Upper lobe of right lung (tissue), 1 donor: Measurements from ENCODE around the gene UNC5A. TPM values are rescaled to one million over a fixed set of nuclear protein-coding genes. Genes with fewer than 3 reads are reported as not detected.

Experiments used
- ATAC-seq: fragments of 200-7000 bp; cut with Tn5 transposase; one replicate; pipeline ENCODE4 v1.9.1; 2020; ENCODE audit warnings: mild to moderate bottlenecking, moderate library complexity
- DNase-seq: peaks from one replicate; pipeline ENCODE4 v3.0.0-alpha.2; 2020
- H3K27ac ChIP-seq: fragments of 200-600 bp; one replicate; pipeline ENCODE4 v1.8.0; 2022
- H3K27me3 ChIP-seq: fragments of 200-600 bp; one replicate; pipeline ENCODE4 v1.8.0; 2022; ENCODE audit warnings: mild to moderate bottlenecking
- H3K36me3 ChIP-seq: fragments of 200-600 bp; one replicate; pipeline ENCODE4 v1.8.0; 2022
- H3K4me1 ChIP-seq: fragments of 200-600 bp; one replicate; pipeline ENCODE4 v1.8.0; 2022
- H3K4me3 ChIP-seq: fragments of 200-600 bp; one replicate; pipeline ENCODE4 v1.8.0; 2022; ENCODE audit warnings: mild to moderate bottlenecking
- H3K9me3 ChIP-seq: fragments of 200-600 bp; one replicate; pipeline ENCODE4 v1.8.0; 2022
- intact Hi-C: fragments of 100-400 bp; cut with DNase I; formaldehyde crosslinking; loops from one replicate; pipeline ENCODE4 v1.11.0; 2022
- total RNA-seq: library from RNA; stranded (reverse); fragmentation: NEBNext Ultra II Directional; extraction: Animal tissue kit (Norgen Biotek cat#: 25700); gene quantifications from one replicate; pipeline ENCODE4 v1.2.1, GENCODE V29; 2021
- TF ChIP-seq, protein P1 (sequence below): fragments of 200-600 bp; IDR thresholded peaks from one replicate; pipeline ENCODE4 v1.8.0; 2022; ENCODE audit warnings: antibody characterized with exemption
- donor health status: DM: no; HTN: yes; CAD: no; lungs with severe emphysema.

Gene UNC5A
- total RNA-seq, 1 donor from 2014 or later: 0.46 TPM

DNA sequence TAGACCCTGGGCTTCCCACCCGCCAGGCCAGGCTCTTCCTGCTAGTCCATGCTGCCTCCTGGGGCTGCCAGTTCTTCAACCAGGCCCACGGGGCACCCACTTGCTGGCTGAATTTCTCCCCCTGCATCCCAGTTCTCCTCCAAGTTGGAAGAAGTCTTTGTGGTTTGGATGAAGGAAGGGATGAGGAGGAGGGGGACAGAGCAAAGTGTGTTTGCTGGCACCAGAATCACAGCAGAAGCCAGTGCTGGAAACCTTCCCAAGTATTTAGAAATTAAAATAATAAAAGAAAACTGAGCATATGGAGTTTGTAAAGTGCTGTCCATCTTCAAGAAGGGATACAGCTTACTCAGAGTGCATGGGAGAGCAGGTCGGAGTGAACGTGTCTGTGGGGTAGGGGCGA is 19.4 kb upstream of the UNC5A start:
- peaks cover 56% of the 10 kb centered on the region for H3K27me3 ChIP-seq
- H3K4me1 ChIP-seq: no peaks in the 10 kb centered on the region
- DNase-seq: no peak
- H3K9me3 ChIP-seq: no peaks in the 10 kb centered on the region
- H3K4me3 ChIP-seq: no peak overlapping the region
- TF ChIP-seq, protein P1, sequence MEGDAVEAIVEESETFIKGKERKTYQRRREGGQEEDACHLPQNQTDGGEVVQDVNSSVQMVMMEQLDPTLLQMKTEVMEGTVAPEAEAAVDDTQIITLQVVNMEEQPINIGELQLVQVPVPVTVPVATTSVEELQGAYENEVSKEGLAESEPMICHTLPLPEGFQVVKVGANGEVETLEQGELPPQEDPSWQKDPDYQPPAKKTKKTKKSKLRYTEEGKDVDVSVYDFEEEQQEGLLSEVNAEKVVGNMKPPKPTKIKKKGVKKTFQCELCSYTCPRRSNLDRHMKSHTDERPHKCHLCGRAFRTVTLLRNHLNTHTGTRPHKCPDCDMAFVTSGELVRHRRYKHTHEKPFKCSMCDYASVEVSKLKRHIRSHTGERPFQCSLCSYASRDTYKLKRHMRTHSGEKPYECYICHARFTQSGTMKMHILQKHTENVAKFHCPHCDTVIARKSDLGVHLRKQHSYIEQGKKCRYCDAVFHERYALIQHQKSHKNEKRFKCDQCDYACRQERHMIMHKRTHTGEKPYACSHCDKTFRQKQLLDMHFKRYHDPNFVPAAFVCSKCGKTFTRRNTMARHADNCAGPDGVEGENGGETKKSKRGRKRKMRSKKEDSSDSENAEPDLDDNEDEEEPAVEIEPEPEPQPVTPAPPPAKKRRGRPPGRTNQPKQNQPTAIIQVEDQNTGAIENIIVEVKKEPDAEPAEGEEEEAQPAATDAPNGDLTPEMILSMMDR: no peak
- no peaks in the 10 kb centered on the region for H3K36me3 ChIP-seq
- intact Hi-C loops: no loop called here
- no peak overlapping the region for H3K27ac ChIP-seq
- ATAC-seq: no peak

DNA sequence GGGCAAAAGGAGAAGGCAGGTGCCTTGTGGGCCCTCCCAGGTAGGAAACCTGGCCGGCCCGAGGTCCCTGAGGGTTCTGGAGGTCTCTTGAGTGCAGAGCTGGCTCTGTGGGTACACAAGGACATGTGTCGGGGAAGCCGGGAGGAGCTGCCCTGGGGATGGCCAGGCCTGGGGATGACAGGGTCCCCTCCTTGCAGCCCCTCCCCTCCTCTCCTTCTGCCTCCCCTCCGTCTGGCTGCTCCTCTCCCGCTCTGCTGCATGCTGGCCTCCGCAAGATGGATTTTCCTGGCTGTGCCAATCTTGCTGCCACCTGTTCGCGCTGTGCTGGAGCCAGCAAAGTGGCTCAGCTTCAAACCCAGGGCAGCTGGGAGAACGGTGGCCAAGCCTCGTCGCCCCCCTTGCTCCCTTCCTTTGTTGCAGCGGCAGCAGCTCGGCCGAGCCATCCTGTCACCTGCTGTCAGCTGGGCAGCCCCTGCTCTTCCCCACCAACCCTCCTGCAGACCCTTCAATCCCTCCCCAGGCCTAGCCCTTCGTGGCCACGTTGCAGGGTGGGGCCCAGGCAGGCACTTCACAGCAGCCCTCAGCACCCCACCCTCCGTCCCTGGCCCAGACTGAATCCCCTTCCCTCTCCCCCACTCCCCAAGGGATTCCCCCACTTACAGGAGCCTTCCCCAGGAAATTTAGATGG is 17.6 kb upstream of the UNC5A start:
- H3K36me3 ChIP-seq: no peaks in the 10 kb centered on the region
- TF ChIP-seq, protein P1: no peak
- peaks cover 59% of the 10 kb centered on the region for H3K27me3 ChIP-seq
- intact Hi-C loops: no loop called here
- H3K4me1 ChIP-seq: no peaks in the 10 kb centered on the region
- no peak for DNase-seq
- no peak overlapping the region for H3K27ac ChIP-seq
- H3K9me3 ChIP-seq: no peaks in the 10 kb centered on the region
- no peak for ATAC-seq
- H3K4me3 ChIP-seq: no peak overlapping the region

DNA sequence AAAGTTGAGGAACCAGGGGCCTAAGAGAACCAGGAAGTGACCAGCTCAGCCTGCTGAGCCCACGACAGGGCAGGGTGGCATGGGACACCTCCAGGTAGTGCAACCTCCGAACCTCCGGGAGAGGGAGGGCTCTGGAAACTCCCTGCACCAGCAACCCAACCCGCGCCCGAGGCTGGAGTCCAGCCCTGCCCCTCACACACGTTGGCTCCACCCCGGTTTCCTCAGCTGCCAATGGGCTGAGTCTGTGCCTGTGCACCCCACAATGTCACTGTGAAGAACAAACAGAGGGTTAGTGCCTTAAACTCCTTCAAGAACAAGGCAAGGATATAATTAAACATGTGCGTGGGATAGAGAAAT is 17.0 kb upstream of the UNC5A start:
- ATAC-seq: no peak
- TF ChIP-seq, protein P1: no peak
- H3K4me3 ChIP-seq: no peak overlapping the region
- peaks cover 60% of the 10 kb centered on the region for H3K27me3 ChIP-seq
- no peak for DNase-seq
- no peaks in the 10 kb centered on the region for H3K4me1 ChIP-seq
- no peaks in the 10 kb centered on the region for H3K36me3 ChIP-seq
- no peaks in the 10 kb centered on the region for H3K9me3 ChIP-seq
- intact Hi-C loops: no loop called here
- H3K27ac ChIP-seq: no peak overlapping the region

DNA sequence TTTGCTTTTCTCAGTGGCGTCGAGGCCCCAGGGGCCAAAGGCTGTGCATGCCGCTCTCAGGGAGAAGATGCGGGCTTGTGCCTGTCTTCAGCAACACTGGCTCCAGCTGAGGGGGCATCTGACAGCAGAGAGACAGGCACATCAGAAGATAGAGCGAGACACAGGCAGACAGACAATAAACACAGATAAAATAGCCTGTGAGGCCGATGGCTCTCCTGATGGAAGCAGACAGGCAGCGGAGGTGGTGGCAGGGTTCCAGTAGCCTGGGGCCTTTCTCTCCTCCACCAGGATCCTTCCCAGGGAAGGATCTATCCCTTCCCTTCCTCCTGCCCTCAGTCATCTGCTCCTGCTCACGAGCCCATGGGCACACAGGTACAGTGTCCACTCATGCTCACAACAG is 16.6 kb upstream of the UNC5A start:
- Histone ChIP-seq H3K4me3 (no peak overlapping the region), H3K36me3 (no peaks in the 10 kb centered on the region), H3K27ac (no peak overlapping the region), H3K4me1 (no peaks in the 10 kb centered on the region), H3K9me3 (no peaks in the 10 kb centered on the region), H3K27me3 (peaks cover 64% of the 10 kb centered on the region)
- DNase-seq (no peak), ATAC-seq (no peak)
- intact Hi-C loops: no loop called here
- TF ChIP-seq, protein P1: no peak

DNA sequence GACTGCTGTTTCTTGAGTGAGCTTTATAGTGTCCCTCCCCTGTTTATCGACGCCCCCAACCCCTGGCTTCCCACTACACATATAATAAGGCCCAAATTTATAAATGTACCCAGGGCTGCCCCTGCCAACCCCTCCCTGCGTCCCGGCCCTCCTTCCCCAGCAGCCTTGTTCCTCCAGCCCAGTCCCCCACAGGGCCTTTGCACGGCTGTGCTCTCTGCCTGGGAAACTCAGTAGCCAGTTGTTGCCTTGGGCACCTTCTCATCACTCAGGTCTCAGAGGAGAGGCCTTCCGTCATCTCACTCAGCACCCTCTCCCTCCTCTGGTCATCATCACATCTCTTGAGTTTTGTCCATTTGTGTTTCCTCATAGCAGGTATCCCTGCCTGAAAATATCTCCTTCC is 15.8 kb upstream of the UNC5A start:
- Histone ChIP-seq H3K9me3 (no peaks in the 10 kb centered on the region), H3K27me3 (peaks cover 64% of the 10 kb centered on the region), H3K4me3 (no peak overlapping the region), H3K36me3 (no peaks in the 10 kb centered on the region), H3K27ac (no peak overlapping the region), H3K4me1 (no peaks in the 10 kb centered on the region)
- no peak for DNase-seq
- no peak for ATAC-seq
- intact Hi-C loops: no loop called here
- TF ChIP-seq, protein P1: no peak

DNA sequence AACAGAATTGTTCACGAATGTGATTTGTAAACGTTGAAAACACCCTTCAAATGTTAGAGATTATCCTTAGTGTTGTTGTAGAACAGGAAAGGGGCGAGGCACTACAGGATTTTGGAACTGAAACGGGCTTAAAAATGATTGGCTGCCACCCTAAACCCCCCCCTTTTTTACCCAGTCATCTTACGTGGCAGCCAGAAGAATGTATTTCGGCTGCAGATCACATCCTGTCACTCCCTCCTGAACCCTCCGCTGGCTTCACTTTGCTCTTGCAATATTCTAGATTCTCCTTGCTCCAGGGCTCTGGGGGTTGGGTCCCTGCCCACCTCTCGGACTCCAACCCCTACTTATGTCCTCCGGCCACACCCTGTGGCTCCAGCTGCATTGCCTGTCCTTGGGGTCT is 13.9 kb upstream of the UNC5A start:
- Histone ChIP-seq H3K9me3 (no peaks in the 10 kb centered on the region), H3K27ac (no peak overlapping the region), H3K4me3 (no peak overlapping the region), H3K27me3 (peaks cover 64% of the 10 kb centered on the region), H3K4me1 (no peaks in the 10 kb centered on the region), H3K36me3 (no peaks in the 10 kb centered on the region)
- DNase-seq (no peak), ATAC-seq (no peak)
- intact Hi-C loops: no loop called here
- TF ChIP-seq, protein P1: no peak
